ENCODE measurements around the gene CLCA1.
A peak's percentile ranks its signal among the peaks of the same experiment; 100 is the strongest.

CLCA1 gene

DNA sequence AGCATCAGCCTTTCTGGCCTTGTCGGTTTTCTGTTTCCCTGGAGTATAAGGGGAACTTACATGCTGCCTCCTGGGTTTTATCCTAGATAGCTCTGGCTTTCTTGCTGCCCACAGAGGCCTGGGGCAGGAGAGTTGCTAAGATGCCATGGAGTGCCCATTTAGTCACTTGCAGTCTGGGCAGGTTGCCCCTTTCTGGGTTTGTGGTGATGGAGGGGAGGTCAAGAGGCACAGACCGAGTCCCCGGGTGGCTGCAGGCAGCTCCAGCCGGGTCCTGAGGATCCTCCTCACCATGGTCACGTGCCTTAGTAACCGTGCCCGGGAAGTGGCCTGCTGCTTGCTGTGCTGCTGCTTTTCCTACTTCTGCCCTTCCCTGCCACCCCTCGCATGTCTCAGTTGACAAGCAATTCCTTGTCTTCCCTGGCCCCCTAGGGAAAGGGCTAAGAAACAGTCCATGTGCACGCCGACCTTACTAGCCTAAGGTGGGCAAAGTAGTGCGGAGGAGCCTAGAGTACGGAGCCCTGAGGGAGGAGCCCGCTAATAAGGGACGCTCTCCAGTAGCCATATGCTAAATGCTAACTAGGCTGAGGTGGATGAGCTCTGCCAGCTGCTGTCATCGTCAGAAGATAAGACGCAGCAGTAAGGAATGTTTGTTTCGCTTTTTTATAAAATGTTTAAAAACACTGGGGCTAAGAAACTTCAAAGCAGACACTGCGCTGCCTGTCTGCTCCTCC is 34.8 kb downstream of the CLCA1 start:
- peak in 30 of 51 donors; percentile 7 to 52 (median 24) for DNase-seq

- DNase-seq: peak in 5 of 51 donors; percentile 1 to 21 (median 11)
These were observed 35.4 kb downstream of the CLCA1 start for GRCh38 chr1:86504137-86504479.

DNA sequence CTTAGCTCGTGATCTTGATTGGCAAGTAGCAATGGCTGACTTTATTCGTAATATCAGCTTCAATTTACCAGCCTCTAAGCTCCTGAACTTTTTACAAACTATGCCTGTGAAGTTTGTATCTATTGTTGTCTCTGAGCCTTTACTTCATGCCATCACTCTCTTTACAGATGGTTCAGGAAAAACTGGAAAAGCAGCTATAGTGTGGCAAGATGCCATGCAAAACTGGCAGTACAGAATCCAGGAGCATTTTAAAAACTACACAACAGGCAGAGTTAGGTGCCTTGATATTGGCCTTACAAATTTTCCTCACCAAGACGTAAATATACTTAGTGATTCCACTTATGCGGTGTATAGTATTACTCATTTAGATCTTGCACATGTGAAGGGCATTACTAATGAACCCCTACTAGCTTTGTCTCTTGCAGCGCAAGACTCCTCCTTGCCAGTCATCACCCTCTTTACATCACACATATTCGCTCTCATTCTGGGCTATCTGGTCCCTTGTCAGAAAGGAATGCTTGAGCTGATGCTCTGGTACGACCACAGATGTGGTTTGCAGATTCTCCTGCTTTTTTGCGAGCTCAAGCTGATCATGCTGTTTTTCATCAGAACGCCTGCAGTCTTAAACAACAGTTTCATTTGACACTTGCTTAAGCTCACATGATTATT is 36.3 kb downstream of the CLCA1 start:
- DNase-seq: no peak

- no peak for DNase-seq
These were observed 36.8 kb downstream of the CLCA1 start for GRCh38 chr1:86505564-86505902.

DNA sequence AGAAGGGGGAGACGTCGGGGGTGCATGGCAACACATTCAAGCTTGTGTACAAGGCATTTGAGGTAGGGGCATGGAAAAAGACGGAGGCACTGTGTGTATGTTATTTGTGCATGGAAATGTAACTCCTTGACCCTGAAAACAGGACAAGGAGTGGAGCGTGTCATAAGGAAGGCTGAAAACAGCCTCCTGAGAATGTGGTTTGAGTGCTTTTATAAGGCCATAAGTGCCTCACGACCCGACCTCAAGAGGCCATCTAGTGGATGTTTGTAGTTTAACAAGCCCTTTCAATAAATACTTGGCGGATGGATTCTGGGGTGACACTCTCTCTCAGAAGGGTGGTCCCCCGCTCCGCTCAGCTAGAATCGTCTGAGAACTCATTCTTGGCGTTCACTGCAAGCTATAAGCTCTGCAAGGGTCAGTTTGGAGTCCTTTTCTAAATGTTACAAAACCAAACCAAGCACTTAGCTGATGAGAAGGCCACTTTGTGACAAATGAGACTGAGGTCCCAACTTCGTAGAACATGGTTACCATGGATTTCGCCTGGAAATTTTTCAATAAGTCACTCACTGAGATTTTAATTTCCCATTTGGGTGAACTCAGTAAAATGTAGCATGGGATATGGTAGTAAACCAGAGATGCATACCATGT is 39.3 kb downstream of the CLCA1 start:
- peak in 3 of 51 donors; percentile 4 to 11 (median 11) for DNase-seq

- no peak for DNase-seq
These were observed 39.8 kb downstream of the CLCA1 start for GRCh38 chr1:86508583-86508969.

- peak in 15 of 51 donors; percentile 12 to 57 (median 40) for DNase-seq
These were observed 46.9 kb downstream of the CLCA1 start for GRCh38 chr1:86515597-86515996.

DNA sequence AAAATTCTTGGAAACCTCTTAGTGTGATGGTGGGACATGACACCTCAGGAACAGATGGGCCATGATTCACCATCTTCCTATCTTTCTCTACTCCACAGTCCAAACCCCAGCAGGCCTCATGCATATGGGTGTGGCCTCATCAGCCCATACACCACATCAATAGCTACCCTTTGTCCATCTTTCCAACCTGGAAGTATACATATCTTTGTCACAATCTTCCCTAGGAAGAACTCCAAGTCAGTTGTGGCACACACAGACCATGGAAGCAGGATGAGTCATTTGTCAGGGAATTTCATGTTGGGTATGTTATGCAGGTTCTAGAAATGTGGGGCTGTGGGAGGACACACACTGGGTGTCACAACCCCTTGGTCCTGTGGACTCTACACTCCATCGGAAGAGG is 47.6 kb downstream of the CLCA1 start:
- no peak for DNase-seq

DNA sequence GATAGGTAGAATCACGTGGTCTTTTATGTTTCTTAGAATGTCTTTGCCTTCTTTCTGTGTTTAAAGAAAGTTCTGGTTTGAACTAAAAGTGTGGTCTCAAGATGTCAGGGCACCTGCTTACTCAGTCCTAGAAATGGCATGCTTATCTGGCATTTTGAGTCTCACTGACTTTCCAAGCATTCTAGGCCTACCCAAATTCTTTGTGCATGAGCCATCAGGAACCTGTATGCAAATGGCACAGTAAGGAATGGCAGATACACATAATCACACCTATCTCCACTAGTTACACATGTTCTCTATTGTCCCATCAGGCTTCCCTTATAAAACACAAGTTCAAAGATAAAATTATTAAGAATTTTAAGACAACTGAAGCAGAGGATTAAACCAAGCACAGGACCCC is 48.6 kb downstream of the CLCA1 start:
- no peak for DNase-seq

DNA sequence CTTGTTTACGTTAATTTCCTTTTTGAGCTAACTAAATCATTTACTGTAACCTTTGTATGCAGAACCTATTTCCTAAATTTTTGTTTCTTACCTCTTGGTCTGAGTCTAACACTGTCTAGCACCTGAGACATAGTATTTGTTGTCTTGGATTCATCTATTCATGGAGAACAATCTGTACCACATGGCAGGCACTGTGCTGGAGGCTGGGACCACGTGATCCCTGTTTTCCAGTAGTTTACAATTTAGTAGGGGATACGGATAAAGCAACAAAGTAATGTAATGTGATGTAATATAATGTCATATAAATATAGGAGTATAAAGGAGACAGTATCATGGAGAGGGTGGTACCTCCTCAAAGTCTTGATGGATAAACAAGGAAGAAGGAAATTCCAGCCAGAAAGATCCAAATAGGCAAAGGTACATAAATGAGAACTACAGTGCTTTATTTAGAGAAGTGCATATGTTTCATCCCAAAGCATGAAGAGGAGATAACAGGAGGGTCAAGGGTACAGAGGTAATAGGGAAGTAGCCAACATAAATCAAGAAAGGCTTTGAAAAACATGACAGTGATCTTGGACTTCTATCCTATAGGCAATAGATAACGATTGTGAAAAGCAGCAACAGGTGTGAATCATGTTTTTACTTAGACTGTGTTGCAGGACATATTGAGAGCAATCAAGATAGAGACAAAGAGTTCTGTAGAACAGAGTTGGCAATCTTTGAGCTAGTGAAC is 52.2 kb downstream of the CLCA1 start:
- no peak for DNase-seq

DNA sequence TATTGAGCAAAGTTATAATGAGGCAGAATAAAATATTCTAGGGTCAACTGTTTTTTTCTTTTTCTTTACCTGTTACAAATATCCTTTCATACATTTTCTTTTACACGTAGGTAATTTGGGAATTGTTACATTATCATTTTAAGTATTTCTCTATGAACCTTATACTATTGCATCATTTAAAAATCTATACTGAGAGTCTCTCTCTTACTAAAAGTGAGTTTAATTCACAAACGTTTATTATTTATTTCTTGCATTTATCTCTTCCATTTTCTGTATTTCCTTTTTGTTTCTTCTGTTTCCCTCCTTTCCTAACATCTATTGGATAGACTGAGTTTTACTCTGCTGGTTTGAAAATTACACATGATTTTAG is 52.8 kb downstream of the CLCA1 start:
- DNase-seq: no peak

- no peak for DNase-seq
These were observed 53.5 kb downstream of the CLCA1 start for GRCh38 chr1:86522240-86522639.

GRCh38 chr1:86523670-86524354 is 55.1 kb downstream of the CLCA1 start:
- DNase-seq: no peak

DNA sequence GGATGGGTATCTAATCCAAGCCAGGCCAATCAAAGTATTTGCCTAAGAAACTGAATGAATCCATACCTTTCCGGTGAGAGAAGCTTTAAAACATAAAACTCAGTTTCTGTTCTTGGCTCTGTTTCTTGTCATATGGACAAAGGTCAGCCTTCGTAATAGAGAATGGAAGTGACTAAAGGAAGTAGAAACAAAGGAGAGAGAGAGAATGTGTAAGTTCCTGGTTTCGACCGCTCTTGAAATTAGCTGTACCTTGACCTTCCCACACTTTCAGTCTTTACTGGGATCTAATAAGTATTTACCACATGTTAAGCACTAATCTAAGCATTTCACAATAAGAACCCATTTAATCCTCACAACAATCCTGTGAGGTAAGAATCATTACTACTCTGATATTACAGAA is 58.6 kb downstream of the CLCA1 start:
- DNase-seq: no peak

DNA sequence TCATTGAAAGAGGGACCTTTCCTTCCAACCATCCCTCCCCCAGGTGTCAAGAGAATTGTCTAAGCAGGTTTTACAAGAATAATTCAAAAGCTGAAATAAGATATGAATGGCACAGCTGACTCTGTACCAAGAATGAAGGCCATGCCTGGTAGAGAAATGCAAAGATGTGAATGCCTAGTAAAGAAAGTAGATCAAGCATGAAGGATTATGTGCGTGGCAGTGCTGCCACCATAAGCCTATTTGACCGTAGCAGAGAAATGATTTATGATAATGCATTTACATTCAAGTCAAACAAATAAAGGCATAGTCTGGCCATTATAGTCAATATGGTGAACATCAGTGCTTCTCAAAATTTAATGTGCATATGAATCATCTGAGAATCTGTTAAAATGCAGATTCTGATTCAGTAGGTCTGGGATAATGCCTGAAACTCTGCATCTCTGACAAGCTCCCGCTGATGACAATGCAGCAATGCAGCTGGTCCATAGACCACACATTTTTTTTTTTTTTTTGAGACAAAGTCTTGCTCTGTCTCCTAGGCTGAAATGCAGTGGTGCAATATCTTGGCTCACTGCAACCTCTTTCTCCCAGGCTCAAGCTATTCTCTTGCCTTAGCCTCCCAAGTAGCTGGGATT is 61.6 kb downstream of the CLCA1 start:
- DNase-seq: no peak

DNA sequence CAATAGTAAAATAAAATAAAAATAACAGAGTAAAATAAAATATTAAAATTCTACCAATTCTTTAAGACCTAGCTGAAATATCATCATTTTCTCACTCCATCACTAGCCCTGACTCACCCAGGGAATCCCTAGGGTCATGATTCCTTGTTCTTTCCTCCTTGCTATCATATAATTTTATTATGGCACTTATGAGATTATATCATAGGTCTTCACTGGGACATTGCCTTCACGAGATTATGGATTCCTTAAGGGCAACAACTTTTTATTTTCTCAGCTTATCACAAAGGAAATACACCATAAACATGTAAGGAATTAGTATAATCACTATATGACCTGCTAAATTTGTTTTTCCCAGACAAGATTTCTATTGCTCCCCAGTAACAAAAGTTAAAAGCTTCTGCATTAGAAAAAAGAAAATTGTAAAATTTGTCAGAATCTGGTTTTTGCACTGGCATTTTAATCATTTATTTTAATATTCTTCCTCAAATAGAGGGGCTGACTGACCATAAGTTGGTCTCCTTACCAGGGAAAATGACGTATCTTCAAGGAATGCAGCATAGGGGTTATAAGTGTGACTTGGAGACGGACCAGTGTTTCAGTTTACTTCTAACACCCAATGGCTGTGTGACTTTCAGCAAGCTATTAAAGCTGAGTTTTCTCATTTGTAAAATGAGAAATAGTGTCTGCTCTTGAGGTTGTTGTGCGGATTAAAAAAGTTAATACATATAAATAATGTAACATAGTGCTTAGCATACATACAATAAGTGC is 69.4 kb downstream of the CLCA1 start:
- DNase-seq: no peak

DNA sequence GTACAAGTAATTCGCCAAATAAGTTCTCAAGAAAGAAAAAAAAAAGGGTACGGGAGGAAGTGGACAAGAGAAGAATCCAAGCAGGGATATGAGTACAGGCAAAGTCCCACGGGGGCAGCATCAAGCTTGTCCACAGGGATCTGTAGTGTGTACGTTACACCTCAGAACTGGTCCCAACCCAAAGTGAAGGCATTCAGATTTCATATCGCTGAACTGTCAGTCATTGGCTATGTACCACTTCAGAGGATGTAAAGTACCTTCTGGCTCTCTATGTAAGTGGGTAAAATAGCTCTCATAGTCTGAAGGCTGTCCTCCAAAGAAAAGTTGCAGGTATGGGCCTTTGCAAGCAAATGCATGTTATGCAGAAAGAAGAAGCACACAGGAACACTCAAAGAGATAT is 70.0 kb downstream of the CLCA1 start:
- no peak for DNase-seq

- DNase-seq: no peak
These were observed 73.1 kb downstream of the CLCA1 start for GRCh38 chr1:86541859-86542258.

- no peak for DNase-seq
These were observed 73.9 kb downstream of the CLCA1 start for GRCh38 chr1:86542631-86543030.

- DNase-seq: peak in 2 of 51 donors; percentile 45 to 78
These were observed 78.1 kb downstream of the CLCA1 start, which contains the start of gene CLCA4 for GRCh38 chr1:86546787-86547221. Gene CLCA4, plus strand, starts transcription at chr1:86547078. Its CDS starts 42 bp downstream, at chr1:86547120.
